GM19438 (cell line): ENCODE data around the gene GPLD1.

ENCODE experiments used
- ATAC-seq: cut with Tn5 transposase; IDR thresholded peaks from one replicate; pipeline ENCODE4 v1.9.1; 2021; ENCODE audit warnings: low read depth; ENCODE audit not compliant: unreplicated experiment

The GPLD1 gene

DNA sequence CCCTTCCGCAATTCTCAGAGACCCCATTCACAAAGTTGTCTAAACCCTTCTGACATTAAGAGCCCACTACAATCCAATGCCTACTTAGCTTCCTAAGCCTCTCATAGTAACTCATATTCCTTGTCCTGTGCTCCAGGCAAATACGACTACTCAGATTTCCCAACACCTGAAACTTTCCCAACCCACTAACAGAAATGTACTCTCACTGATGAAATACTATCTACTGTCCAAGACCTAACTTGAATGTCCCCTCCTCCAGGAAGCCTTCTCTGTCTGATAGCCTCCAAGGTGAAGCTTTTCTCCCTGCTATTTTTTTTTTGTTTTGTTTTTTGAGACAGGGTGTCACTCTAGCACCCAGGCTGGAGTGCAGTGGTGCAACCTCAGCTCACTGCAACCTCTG, 30.4 kb downstream of the GPLD1 start:
- ATAC-seq = no peak

DNA sequence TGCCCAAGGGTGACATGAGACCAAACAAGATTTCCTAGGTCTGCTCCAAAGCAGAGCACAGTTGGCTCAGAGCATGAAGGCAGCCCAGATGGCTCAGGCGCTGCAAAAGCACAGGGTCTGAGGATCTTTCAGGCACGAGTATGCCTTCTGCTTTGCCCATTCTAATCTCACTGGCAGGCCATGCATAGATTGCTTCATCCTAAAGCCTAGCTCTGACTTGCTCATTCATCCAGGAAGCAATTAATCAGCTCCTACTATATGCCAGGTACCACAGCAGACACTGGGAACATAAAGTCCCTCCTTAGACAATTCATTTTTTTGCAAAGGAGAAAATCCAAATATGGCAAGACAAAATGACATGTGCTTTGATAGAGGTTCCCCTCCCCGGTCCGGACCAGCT, 31.2 kb downstream of the GPLD1 start:
- ATAC-seq = no peak

DNA sequence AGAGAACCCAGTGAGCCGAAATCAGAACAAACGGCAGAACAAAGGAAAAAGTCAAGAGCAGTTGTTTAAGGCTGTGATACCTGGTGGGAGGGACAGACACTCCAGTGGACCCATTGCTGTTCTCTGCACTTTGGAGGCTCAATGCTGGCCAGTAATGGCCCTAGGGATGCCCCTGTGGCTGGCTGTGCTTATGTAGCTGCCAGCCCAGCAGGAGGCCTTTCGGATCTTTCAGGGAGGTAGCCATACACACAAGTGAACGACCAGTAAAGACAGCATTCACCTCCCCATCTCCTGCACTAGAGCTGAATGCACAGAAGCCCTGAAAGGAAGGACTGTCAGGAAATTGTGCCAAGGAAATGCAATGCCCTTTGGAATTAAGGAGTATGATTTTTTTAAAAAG, 34.3 kb downstream of the GPLD1 start:
- no peak for ATAC-seq

DNA sequence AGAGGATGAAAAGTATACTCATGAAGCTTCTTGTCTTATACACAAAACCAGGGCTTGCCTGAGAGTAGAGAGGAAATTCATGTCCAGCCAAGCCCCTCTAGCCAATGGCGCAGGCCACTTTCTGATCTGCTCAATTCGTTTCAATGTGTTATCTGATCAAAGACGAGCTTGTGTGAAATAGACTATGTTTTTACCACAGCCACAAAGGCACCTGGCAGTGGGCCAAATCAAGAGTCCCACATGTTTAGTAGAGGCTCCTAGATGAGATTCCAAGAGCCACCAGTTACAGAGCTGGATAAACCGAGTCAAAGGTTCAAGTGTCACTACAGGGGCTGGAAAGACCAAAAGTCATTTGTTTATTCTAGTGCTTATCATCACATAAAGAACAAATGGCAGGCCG, 34.9 kb downstream of the GPLD1 start:
- no peak for ATAC-seq

DNA sequence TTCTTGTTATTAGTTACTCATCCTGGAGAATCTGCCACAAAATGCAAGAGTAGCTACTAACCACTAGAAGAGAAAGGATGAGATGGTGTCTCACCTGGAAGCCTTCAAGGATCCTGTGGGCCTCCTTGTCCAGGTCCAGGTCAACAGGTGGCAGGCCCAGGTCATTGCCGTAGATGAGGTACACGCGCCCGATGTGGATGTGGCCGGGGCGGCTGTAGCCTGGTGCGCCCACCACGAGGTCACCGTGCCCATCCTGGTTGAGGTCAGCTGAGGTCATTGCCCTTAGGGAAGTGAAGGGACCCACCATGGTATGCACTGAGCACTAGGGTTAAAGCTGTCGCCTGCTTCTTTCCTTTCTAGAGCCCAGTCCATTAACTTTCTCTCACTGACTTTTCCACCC, 35.5 kb downstream of the GPLD1 start:
- ATAC-seq = no peak

DNA sequence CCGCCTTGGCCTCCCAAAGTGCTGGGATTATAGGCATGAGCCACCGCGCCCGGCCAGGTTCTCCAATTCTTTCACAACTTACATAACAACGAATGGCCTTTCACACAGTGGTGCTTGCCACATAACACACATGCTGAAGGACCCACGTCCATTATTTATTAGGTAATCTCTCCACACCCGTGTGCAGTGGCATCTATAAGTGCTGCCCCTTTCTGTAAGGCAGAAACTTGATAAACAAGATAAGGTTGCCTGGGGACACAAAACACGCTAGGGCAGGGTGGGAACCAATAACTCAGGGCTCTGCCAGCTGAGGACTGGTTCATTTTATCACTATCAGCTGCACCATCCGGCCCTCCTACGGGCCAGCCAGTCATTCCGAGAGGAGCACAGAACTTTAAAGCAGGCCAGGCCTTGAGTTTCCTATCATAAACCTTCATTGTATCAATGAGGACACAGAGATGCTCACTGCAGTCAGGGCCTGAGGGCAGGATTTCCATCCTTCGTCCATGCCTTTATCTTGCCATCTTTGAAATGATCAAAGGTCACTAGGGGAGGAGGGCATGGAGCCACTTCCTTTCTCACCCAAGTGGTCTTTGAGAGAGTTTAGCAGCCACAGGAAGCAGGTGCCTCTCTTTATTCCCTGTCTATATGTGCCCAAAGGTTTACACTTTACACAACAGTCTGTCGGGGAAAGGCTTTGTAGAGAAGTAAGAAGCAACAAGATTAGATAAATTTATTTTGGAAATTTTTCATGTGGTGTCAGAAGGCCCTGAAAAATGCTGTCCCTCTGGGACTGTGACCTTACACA, 37.6 kb downstream of the GPLD1 start:
- no peak for ATAC-seq

DNA sequence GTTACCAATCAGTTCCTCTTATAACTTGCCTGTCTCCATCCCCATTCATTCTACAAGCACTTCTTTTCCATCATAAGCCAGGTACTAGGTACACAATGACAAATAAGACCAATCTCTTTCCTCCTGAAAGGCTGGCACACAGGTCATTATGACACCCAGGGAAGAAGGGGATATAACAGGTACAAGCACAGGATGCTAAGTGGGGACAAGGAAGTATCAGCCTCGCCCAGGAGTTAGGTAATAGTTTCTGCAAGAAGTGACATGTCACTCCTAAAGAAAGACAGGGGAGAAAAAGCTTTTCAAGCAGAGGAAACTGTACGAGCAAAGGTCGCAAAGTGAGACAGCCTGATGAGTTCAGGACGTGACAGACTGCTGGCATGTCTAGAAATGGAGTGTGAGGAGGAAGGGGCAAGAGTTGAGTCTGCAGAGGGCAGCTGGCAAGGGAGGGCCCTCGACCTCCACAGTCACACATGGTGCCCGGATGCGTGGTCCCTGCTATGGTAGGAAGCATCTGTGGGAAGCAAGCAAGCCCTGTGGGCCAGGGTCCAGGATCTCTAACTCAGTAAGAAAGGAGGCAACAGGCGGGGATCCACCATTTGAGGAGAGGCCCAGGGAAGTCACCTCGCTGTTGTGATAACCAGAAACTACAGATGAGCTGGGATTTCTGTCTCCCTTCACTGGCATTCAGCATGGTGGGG, 40.4 kb downstream of the GPLD1 start:
- no peak for ATAC-seq

DNA sequence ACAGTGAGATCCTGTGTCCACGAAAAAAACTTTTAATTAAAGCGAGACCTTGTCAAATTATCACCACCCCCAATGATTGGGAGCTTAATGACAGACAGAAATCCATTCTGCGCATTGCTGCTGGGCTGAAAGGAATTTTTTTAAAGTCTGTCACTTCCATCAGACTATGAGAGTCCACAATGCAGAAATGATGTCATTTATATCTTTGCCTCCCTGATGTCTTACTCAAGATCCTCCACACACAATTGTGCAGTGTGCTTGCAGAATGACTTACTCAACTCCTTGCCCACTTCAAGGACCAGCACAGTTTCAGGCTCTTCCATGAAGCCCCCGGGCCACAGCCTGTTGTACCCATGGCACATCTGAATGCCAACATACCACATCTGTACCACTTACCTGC, 41.0 kb downstream of the GPLD1 start:
- no peak for ATAC-seq

DNA sequence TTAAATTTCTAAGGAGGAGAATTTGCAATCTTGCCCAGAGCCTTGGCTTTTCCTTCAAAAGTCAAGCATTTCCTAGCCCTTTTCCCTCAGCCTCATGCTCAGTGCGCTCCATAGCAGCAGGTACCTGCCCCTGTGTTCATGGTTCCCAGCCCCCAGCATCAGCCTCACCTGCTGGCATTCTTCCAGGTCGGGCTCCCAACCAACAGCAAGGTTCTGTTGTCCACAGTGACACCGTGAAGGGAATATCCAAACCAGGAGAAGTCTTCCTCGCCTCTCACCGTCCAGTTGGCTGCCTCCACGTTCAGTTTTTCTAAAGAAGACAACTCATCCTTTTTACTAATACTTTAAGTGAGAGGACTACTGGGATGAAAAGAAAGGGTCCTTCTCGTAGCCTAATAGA, 42.7 kb downstream of the GPLD1 start:
- ATAC-seq = no peak

DNA sequence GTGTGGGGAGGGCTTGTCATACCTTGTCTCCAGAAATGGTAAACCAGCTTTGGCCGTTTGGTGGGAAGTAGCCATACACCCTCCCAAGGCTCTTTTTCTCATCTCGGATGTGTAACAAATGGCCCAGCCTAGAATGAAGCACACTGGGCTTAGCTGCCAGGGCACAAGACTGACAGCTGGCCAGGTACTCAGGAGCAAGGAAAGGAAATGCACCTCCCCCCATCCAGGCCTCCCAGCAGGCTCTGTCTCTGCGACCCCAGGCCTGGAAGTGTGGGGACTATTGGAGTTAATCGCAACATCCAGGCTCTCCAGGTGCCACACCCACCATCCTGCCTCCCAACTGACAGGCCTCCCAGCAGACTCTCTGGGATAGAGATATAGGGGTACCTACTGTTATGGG, 43.7 kb downstream of the GPLD1 start:
- ATAC-seq = no peak

DNA sequence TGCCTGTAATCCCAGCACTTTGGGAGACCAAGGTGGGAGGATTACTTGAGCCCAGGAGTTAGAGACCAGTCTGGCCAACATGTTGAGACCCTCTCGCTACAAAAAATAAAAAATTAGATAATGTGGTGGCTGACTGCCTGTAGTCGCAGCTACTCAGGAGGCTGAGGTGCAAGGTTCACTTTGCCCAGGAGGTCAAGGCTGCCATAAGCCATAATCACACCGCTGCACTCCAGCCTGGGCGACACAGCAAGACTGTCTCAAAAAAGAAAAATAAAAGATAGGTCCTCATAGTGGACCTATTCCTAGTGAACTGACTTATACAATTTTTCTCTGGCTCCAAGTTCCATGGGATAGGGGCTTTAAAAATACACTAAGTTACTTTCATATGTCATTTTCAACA, 44.8 kb downstream of the GPLD1 start:
- no peak for ATAC-seq

DNA sequence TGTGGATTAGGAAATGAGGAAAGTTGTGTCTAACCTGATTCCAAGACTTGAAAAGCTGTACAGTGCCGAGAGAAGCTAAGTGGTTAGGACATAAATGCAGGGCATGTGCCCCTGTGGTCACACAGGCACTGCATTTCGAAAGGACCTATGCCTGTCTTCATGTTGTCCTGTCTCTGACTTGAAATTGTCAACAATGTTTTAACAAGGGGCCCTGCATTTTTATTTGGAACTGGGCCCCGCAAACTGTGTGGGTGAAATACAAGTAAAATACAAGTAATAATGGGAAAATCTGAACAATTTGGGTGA, 47.8 kb downstream of the GPLD1 start:
- ATAC-seq = no peak

DNA sequence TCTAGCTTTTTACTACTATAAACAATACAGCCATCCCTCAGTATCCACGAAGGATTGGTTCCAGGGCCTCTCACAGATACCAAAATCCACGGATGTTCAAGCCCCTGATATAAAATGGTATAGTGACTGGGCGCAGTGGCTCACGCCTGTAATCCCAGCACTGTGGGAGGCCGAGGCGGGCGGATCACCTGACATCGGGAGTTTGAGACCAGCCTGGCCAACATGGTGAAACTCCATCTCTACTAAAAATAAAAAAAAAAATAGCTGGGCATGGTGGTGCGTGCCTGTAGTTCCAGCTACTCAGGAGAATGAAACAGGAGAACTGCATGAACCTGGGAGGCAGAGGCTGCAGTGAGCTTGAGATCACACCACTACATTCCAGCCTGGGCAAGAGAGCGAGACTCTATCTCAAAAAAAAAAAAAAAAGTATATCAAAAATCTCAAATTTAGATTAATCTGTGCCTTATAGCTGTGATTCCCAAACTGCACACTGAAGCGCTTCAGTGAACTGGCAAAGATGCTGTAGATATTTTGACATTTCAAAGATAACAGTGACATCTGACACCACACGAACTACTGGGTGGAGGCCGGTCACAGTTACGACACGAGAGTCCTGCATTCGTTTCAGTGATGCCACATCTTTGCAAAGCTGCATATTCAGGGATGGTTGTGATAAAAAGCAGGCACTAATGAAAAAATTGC, 48.3 kb downstream of the GPLD1 start:
- no peak for ATAC-seq

DNA sequence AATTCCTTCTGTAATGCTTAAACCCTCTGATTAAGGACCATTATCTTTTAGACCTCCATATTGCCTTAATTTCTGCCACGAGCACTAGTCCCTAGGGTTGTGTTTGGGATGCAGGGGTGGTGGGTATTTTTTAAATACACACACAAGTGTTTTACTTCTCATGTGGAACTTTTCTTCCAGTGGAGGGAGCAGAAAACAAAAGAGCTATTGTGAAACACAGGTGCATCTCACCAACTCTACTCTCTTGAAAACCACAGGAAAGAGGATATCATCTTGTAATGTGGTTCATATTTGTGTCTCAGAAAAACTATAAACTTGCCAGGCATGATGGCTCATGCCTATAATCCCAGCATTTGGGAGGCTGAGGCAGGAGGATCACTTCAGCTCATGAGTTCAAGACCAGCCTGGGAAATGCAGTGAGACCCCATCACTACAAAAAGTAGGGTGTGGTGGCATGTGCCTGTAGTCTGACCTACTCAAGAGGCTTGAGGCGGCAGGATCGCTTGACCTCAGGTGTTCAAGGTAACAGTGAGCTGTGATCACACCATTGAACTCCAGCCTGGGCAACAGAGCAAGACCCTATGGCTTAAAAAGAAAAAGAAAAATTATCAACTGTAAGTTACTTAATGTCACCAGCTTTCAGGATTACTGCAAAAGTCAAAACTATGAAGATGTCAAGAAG, 49.4 kb downstream of the GPLD1 start:
- ATAC-seq = no peak

DNA sequence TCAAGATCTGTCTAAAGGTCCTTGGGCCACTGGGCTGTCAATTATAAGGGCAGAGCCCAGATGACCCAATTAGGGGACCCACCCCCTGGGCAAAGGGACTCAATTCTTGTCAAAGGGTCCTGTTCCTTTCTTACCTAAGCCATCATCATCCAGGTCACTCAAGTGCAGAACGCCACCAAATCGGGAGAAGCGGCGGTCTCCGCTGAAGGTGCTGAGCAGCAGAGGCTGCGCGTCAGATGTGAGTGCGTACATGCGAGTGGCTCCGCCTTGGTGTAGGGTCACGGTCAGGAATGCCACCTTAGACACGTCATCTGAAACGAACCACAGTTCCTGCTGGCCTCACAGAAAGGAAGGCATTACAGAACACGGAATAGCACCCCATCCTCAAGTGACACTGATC, 52.4 kb downstream of the GPLD1 start:
- ATAC-seq = no peak

DNA sequence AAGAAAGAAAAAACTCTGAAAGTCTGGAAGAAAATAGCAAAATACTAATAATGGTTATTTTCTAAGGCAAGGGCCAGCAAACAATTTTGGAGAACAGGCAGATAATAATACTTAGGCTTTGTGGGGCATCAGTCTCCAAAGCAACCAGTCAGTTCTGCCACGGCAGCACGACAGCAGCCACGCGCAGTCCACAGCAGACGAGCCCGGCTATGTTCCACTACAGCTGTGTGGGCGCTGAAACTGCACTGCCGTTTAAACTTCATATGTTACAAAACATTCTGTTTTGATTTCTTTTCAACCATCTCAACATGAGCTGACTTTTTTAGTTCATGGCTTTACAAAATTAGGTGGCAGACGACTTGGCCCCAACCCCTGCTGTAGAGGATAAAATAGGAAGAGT, 56.8 kb downstream of the GPLD1 start:
- ATAC-seq = no peak

DNA sequence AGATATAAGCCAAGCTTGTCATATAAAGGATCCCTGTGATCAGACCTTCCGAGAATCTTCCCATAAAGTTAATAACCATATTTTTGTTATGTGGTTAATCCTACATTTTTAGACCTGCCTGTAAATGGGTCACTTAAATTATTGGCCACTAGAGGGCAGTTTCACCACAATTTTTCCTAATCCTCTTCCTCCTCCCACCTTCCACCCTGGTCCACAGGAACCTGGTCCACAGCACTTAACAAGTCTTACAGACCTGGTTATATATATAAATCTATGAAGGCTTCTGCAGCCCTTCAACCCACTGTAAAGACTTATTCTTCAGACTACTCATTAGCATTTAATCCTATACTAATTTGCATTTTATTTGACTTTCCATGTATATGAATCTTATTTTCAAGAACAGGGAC, 58.3 kb downstream of the GPLD1 start:
- ATAC-seq = no peak

DNA sequence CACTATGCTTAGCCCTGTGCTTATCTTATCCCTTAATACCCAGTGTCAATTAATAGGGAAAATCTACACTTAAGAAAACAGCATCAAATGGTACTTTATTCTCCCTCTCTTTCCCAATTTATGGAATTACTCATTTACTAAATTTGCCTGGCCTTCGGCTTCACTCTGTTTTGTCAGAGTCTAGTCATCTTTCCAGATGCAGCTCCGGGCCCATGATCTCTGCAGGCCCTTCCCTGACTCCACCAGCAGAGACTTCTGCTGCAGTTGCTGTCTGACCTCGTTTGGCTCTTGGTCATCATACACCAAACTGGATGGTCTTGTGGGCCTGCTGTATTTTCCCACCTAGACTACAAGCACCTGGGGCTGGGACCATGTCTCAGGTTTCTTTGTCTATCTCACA, 59.3 kb downstream of the GPLD1 start:
- ATAC-seq = no peak

DNA sequence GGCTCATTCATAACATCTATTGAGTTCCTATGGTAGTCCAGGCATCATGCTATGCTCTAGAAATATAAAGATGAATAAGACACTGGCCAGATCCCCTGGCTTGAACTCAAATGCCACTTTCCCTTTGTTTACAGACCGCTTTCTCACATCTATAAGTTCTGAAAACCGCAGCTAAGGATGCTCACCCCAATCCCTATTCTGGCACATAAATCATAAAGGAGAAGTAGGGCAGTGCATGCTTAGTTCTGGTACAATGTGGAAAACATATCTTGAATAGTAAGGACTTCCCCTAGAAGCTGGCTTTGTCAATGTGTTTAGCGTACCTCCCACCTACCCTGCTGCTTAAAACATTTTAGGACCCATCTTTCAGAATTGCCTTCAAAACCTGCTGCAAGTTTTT, 60.2 kb downstream of the GPLD1 start:
- ATAC-seq = no peak

DNA sequence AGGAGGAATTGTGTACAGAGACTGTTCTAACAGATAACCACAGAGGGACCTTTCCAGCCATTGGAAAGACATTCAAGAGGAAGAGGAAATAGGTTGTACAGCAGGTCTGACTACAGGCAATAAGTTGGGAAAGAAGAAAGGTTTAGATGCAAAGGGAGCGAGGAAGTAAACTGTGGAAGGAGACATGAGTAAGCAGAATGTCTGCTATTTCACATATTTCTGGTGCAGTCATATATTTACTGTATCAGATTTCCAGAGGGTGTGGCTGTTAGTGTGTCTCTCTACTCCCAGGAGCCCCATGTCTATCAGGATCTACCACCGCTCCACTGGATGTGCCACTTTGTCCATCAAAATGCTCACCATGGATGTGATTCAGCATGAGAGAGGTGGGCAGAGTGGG, 60.8 kb downstream of the GPLD1 start:
- ATAC-seq = no peak

DNA sequence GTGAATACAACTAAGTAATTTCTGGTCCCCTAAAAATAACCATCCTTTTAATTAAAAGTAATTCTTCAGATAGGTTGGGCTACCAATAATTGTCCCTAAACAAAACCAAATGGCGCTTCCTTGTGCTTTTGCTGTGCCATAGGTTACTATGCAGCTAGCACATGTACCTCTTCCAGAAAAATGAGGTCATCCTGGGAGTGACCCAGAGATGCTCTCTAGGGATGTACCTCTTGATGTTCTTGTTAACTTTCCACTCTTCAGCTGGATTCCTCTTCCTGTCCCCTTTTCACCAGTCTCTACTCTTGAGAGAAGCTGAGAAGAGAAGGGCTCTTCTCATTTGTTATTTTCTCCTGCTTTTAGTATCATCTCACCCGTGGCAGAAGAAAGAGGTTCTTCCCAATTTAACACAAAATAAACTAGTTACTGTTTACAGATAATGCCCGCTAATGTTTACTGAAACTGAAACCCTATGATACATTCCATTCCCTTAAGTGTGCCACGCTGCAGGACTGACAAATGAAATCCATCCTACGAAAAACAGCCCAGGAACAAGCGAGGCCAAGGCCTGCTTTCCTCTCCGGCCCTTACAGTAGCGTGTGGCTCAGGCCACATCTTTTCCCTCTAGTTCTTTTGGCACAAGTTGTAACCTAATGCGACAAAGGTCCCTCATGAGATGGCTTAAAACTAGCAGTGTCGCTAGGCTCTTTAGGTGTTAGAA, 62.5 kb downstream of the GPLD1 start:
- ATAC-seq = no peak
